Mononuclear cell (primary cell): ENCODE data around the gene TEX52. TPM values are rescaled to one million over a fixed set of nuclear protein-coding genes. Genes with fewer than 3 reads are reported as not detected.

Source experiments
- H3K27me3 ChIP-seq: 2 replicates; pipeline ENCODE4 v1.6.0; 2011; ENCODE audit warnings: low read length, control low read depth; ENCODE audit not compliant: insufficient read depth
- H3K4me1 ChIP-seq: 2 replicates; pipeline ENCODE4 v1.5.1; 2011; ENCODE audit warnings: mild to moderate bottlenecking, low read length, control low read depth; ENCODE audit not compliant: insufficient read depth
- H3K4me3 ChIP-seq: 2 replicates; pipeline ENCODE4 v1.5.1; 2011; ENCODE audit warnings: mild to moderate bottlenecking, low read length, moderate library complexity
- H3K9me3 ChIP-seq: 2 replicates; pipeline ENCODE4 v1.5.1; 2011; ENCODE audit warnings: low read depth, mild to moderate bottlenecking, control low read depth, low read length
- total RNA-seq: library from RNA; depleted of rRNA; stranded (reverse); fragments of >200 nt; gene quantifications from one replicate; pipeline ENCODE4 v1.2.3, GENCODE V29; 2012

TEX52 gene
- total RNA-seq, 1 donor, result not detected

DNA sequence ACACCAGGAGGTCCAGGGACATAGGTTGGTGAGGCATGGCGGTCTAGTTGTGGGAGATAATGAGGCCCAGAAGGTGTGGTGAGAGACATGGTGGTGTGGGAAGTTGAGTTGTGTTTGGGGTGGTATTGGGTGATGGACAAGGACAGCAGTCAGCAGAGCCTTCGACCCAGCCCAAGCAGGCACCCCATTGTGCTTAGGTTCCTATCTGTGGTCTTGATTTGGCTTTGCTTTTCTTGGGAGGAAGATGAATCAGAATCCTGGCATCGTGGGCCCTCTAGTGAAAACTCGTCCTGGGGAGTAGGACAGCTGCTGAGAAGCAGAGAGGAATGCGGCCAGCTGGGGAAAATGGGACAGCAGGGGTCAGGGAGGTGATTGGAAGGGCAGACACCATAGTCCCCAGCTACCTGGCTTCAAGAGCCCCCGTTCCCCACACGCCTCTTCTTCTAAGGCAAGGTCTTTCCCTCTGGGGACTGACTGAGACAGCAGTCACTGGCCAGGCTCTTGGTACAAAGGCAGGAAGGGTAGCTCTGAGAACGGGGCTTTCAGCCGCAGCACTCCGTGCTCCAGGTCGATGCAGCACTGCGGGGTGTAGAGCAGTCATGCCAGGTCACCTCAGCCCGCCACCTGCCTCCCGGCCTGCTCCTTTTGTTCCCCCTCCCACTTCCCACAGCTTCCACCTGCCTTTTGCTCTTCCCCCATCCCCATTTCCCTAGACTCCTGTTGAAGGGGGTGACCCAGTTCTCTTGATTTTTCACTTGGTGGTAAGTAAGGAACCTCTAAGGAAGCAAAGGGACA lies 29.9 kb downstream of the TEX52 start:
- Histone ChIP-seq H3K27me3 (no peaks in the 10 kb centered on the region), H3K4me1 (no peaks in the 10 kb centered on the region), H3K4me3 (no peak overlapping the region), H3K9me3 (no peaks in the 10 kb centered on the region)

GRCh38 chr12:2826036-2826435 lies 30.8 kb downstream of the TEX52 start:
- Histone ChIP-seq H3K4me1 (no peaks in the 10 kb centered on the region), H3K9me3 (no peaks in the 10 kb centered on the region), H3K27me3 (no peaks in the 10 kb centered on the region), H3K4me3 (no peak overlapping the region)

- Histone ChIP-seq H3K9me3 (no peaks in the 10 kb centered on the region), H3K4me1 (no peaks in the 10 kb centered on the region), H3K27me3 (no peaks in the 10 kb centered on the region), H3K4me3 (no peak overlapping the region)
These were observed 31.7 kb downstream of the TEX52 start for GRCh38 chr12:2825132-2825531.

GRCh38 chr12:2824541-2824940 lies 32.3 kb downstream of the TEX52 start:
- no peaks in the 10 kb centered on the region for H3K4me1 ChIP-seq
- no peaks in the 10 kb centered on the region for H3K27me3 ChIP-seq
- H3K4me3 ChIP-seq, result no peak overlapping the region
- H3K9me3 ChIP-seq, result no peaks in the 10 kb centered on the region

- Histone ChIP-seq H3K9me3 (no peaks in the 10 kb centered on the region), H3K4me3 (no peak overlapping the region), H3K27me3 (no peaks in the 10 kb centered on the region), H3K4me1 (no peaks in the 10 kb centered on the region)
These were observed 33.4 kb downstream of the TEX52 start for GRCh38 chr12:2823483-2823882.

DNA sequence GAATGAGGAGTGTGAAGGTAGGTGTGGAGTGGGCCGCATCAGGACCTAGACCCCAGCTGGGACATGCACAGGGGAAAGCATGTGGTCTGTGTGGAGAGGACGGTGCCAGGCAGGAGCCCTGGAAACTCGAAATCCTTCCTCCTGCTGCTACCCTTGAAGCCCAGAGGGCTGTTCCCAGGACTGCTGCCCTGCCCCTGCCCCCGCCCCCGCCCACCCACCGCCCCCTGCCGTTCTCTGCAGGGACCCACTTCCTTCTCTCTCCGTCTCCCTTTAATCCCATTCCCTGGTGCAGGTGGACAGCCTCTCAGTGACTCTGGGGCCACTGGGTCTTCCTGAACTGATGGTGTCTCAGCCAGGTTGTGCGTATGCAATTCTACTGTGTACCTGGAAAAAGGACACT lies 36.4 kb downstream of the TEX52 start:
- Histone ChIP-seq H3K9me3 (no peaks in the 10 kb centered on the region), H3K27me3 (no peaks in the 10 kb centered on the region), H3K4me1 (no peaks in the 10 kb centered on the region), H3K4me3 (no peak overlapping the region)

DNA sequence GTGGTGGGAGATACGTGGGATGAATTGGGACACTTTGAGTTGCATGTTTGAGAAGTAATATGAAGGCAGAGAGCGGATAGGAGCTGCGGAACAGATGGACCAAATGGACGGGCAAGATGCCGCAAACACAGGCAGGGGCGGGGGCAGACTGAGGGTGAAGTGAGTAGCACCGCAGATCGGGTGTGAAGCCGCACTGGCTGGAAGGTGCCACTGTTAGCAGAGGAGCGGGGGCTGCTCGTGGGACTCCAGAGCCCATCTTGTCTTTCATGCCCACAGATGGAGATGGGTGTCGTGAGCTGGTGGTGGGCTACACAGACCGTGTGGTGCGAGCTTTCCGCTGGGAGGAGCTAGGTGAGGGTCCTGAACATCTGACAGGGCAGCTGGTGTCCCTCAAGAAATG lies 37.0 kb downstream of the TEX52 start:
- H3K9me3 ChIP-seq, result no peaks in the 10 kb centered on the region
- H3K27me3 ChIP-seq, result no peaks in the 10 kb centered on the region
- H3K4me3 ChIP-seq, result no peak overlapping the region
- no peaks in the 10 kb centered on the region for H3K4me1 ChIP-seq

GRCh38 chr12:2813214-2814185 lies 43.3 kb downstream of the TEX52 start:
- no peaks in the 10 kb centered on the region for H3K27me3 ChIP-seq
- peak overlapping the region; percentile 72 for H3K4me3 ChIP-seq
- no peaks in the 10 kb centered on the region for H3K9me3 ChIP-seq
- H3K4me1 ChIP-seq, result peaks cover 21% of the 10 kb centered on the region

DNA sequence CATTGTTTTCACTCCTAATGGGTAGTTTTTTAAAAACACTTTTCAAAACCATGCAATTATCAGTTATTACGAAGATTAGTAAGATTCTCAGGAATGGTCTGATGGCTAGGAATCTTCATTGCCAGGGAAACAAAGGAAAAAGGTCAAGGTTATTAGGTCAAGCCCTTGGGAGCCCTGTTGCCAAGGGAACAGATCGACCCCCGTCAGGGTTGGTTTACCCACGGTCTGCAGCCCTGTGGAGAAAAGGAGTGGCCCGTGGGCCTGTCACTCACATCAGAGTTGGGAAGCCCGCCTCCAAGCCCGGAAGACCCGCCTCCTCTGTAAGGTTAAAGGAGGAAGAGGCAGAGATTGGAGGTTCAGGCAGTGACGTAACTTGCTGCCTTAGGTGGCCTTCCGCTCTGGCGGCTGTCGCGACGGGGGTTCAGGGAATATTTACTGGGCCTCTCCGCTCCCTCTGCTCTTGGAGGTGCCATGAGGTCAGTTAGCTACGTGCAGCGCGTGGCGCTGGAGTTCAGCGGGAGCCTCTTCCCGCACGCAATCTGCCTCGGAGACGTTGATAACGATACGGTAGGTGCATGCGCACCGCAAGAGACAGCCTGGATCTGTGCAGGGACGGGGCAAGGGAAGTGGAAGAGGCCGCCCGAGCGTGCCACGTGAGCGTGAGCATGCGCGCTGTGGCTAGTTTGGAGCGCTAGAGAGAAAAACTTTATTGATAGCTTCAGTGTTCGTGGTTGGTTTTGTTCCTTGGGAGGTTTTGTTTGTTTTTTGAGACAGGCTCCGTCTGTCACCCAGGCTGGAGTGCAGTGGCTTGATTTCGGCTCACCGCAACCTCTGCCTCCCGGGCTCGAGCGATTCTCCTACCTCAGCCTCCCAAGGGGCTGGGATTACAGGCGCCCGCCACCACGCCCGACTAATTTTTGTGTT lies 44.3 kb downstream of the TEX52 start, which contains the start of gene ITFG2:
TSS of gene ITFG2 (plus strand) at position 379 of the 924 bp plus-strand sequence. CDS start at position 472, 93 bp downstream.
- H3K4me3 ChIP-seq, result peak within 1 kb of the TSS; percentile 72
- no peaks in the 10 kb centered on the region for H3K9me3 ChIP-seq
- peaks cover 21% of the 10 kb centered on the region for H3K4me1 ChIP-seq
- no peaks in the 10 kb centered on the region for H3K27me3 ChIP-seq

DNA sequence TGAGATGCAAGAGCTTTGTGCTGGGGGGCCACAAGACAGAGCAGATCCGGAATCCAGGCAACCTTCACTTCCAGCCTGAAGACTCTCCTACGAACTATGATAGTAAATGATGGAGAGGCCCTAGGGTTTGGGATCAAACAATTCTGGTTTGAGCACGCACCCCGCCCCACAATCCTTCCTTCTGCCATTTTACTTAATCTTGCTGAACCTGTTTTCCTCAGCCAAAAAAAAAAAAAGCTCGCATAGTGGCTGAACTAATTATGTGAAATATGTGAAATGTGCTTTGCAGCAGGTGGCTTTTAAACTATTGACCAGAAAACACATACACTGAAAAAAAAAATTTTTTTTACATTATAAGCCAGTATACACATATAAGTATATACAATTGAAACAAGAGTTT lies 45.0 kb downstream of the TEX52 start:
- Histone ChIP-seq H3K27me3 (no peaks in the 10 kb centered on the region), H3K4me1 (peaks cover 21% of the 10 kb centered on the region), H3K4me3 (peak overlapping the region; percentile 72), H3K9me3 (no peaks in the 10 kb centered on the region)

- Histone ChIP-seq H3K27me3 (no peaks in the 10 kb centered on the region), H3K4me1 (peaks cover 3% of the 10 kb centered on the region), H3K9me3 (no peaks in the 10 kb centered on the region), H3K4me3 (no peak overlapping the region)
These were observed 50.1 kb downstream of the TEX52 start for GRCh38 chr12:2806700-2807099.

GRCh38 chr12:2805143-2805520 lies 51.7 kb downstream of the TEX52 start:
- no peak overlapping the region for H3K4me3 ChIP-seq
- no peaks in the 10 kb centered on the region for H3K27me3 ChIP-seq
- H3K4me1 ChIP-seq, result no peaks in the 10 kb centered on the region
- no peaks in the 10 kb centered on the region for H3K9me3 ChIP-seq

GRCh38 chr12:2804393-2805142 lies 52.3 kb downstream of the TEX52 start:
- no peaks in the 10 kb centered on the region for H3K27me3 ChIP-seq
- H3K4me3 ChIP-seq, result no peak overlapping the region
- no peaks in the 10 kb centered on the region for H3K4me1 ChIP-seq
- no peaks in the 10 kb centered on the region for H3K9me3 ChIP-seq
